GM19351 (cell line): ENCODE measurements around the gene POLR2L.

Experiments used
- ATAC-seq: cut with Tn5 transposase; IDR thresholded peaks from one replicate; pipeline ENCODE4 v1.9.1; 2021; ENCODE audit warnings: mild to moderate bottlenecking, moderate library complexity; ENCODE audit not compliant: unreplicated experiment

POLR2L gene

GRCh38 chr11:813456-814096 lies 28.8 kb downstream of the POLR2L start:
- no peak for ATAC-seq

DNA sequence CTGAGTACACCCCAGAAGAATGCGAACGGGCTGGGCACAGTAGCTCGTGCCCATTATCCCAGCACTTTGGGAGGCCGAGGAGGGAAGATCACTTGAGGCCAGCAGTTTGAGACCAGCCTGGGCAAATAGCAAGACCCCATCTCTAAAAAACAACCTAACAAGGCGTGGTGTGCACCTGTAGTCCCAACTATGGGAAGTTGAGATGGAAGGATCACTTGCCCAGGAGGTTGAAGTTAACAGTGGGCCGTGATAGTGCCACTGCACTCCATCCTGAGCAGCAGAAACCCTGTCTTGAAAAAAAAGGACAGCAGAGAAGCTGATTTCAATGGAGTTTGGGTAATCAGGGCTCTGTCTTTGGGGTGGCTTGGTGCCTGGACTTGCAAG lies 29.3 kb downstream of the POLR2L start:
- ATAC-seq, result no peak

- ATAC-seq, result no peak
Measured at GRCh38 chr11:812390-812789, 29.9 kb downstream of the POLR2L start.

DNA sequence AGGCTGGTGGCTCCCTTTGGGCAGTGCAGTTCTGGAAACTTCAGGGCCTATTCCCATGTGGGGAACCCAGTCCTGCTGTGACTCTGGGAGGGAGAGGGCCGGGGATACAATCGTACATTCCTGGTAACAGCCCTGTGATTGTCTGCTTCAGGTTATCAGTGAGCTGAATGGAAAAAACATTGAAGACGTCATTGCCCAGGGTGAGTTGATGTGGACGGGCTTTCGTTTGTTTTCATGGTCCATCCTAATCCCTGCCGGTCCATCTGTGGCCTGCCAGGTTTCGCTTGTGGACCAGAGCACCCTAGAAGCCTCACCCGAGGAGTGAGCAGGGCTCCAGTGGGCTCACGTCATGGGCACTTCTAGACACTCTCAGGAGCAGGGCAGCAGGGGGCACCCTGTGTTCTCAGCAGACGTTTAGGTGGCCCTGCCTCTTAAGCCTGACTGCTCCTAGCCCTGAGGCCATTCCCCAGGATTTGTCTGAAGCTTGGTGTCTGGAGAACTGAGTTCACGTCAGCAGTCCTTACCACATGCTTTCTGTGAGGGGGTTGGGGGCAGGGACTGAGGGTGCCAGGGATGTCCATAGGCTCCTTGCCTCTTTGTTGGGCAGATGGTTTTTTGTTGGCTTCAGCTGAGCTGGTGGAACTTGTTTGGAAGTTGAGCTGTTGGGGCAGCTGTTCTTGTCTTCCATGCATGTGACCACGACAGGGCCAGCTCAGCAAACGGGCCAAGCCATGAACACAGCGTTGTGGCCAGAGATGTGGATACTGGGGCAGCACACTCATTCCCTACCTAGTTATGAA lies 30.7 kb downstream of the POLR2L start:
- ATAC-seq, result no peak

GRCh38 chr11:810040-810567 lies 32.2 kb downstream of the POLR2L start:
- peak; percentile 4 for ATAC-seq

- peak; percentile 72 for ATAC-seq
Measured at GRCh38 chr11:809287-810039, 32.9 kb downstream of the POLR2L start, which contains the start of gene RPLP2. Gene RPLP2, plus strand, starts transcription at chr11:809967. Its CDS starts 268 bp downstream, at chr11:810235.

DNA sequence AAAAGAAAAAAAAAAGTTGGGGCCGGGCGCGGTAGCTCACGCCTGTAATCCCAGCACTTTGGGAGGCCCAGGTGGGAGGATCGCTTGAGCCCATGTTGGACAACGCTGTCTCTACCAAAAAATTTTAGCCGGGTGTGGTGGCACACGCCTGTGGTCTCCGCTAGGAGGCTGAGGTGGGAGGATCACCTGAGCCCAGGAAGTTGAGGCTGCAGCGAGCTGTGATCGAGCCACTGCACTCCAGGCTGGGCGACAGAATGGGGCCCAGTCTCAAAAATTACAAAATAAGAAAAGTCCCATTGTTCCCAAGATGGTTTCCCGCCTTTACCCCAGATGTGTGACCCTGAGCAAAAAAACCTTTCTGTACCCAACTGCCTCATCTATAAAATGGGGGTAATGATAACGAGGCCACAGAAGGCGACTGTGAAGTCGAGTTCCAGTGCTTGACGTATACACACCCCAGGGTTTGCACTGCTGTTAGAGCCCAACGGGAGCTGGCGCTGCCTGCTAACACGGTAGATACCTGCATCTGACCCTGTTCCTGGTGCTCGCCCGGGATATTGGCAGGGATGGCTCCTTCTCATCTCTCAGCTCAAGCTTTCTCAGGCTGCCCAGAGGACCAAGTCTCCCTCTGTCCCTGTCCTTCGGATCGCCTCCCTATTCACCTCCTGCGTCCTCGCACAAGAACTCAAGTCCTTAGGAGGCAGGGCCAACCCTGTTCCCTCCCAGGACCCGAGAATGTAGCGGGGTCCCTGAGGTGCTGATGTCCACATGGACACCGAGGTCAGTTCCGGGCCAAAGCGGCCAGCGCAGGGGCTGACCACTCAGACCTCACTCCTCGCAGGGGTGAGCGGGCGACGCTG lies 33.7 kb downstream of the POLR2L start:
- no peak for ATAC-seq

DNA sequence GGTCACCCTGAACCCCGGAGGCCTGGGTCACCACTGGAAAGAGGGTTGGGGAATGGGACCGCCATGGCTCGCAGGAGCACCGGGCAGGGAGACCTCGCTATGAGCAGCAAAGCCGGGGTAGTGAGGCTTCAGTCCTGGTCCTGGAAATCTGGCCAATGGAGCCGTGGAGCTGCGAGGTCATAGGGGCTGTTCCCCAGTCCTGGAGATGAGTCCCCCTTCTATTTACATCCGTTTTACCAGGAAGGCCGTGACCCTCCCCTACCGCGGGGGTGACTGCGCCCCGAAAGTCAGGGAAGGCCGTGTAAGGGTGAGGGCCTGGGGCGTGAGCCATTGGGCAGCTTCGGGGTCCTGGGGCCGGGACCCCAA lies 37.7 kb downstream of the POLR2L start:
- no peak for ATAC-seq

DNA sequence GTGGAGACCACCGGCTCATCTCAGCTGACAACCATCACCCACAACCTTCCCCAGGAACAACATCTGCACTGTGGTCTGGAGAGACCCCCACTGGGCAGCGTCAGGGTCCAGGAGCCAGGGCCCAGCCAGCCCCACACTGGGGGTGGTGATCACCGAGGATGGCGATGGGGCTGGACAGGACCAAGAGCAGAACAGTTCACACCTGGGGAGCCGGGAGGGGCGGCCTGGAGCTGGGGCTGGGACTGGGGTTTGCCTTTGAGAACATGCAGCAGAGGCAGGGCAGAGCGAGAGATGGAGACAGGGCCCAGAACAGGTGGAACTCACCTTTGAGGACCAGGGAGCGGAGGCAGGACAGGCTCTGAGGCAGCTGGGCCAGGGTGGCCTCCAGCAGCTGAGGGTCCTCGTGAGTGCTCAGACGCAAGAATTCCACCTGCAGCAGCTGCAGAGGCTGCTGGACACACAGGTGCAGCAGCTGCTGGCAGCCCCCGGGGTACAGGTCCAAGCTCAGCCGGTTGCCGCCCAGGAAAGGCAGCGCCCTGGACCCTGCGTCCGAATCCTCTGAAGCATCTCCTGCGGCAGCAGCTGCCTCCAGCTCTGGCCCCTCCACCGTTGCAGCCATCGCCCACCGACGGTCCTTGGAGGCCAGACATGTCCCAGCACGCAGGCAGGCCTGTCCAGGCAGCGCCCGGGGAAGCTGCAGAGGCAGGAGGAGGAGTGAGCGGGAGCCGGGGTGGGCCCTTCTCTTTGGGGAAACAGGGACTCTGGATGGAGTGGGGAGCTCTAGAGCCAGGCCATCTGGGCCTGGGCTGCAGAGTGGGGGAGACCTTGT lies 38.3 kb downstream of the POLR2L start:
- no peak for ATAC-seq

DNA sequence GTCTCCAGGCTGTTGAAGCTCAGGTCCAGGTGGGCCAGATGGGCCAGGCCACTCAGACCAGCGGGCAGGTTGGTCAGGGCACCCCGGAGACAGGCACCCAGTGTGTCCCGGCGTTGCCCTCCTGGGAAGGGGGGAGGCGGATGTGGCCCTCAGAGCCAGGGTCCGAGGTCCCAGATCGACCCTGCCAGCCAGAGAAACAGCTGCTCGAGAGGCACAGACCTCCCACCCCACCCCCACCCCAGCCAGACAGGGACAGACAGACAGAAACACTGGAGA lies 38.9 kb downstream of the POLR2L start:
- ATAC-seq, result no peak

DNA sequence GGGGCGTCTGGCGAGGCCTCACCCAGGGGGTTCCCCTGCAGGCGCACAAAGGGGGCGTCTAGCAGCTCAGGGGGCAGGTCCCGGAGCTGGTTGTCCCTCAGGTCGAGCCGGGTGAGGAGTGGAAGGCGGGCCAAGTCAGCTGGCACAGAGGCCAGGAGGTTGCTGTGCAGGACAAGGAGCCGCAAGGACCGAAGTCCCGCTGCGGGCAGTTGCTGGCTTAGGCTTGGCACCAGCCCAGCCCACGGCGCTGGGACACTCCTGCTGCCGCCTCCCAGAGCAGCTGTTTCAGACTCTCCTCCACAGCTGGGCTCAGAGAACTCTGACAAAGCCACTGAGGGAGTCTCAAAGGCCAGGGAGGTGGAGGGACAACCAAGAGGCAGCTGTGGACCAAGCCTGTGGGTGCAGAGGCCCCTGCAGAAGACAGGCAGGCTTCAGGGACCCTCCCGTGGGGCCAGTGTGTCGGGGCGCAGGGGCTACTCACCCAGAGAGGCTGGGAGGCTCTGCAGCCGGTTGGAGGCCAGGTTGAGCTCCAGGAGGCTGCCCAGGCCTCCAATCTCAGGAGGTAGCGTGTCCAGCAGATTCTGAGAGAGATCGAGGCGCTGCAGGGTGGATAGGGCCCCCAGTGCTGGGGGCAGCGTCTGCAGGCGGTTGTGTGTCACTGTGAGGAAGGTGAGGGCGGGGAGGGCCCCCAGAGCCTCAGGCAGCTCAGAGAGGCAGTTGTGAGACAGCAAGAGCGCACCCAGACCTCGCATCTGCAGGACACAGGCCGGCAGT lies 39.4 kb downstream of the POLR2L start:
- no peak for ATAC-seq

GRCh38 chr11:802018-802617 lies 40.2 kb downstream of the POLR2L start:
- ATAC-seq, result no peak

DNA sequence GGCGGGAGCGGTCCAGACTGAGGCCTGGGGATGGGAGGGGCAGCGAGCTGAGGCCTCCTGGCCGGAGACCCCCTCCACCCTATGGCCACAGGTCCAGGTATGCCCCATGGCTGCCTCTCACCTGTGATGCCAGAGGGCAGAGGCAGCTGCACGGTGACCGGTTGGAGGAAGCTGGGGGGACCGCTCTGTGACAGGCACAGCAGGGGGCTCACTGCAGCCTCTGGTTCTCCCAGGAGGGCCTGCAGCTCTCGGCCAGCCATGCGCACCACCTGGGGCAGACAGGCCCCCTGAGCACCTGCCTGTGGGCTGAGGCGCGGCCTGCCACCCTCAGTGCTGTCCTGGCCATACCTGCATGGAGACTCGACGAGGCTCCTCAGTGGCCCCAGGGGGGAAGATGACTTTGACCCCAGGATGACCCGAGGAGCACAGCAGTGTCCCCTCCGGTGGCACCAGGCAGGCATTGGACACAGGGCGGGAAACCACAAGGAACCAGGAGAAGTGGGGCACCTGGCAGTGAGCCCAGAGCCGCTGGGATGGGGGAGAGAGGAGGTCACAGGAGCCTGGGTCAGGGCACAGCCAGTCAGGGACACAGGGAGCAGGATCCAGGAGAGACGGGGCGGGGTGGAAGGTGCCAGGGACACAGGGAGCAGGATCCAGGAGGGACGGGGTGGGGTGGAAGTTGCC lies 41.1 kb downstream of the POLR2L start:
- ATAC-seq, result no peak

GRCh38 chr11:800473-800872 lies 41.9 kb downstream of the POLR2L start:
- no peak for ATAC-seq

- ATAC-seq, result no peak
Measured at GRCh38 chr11:799641-800316, 42.5 kb downstream of the POLR2L start.

GRCh38 chr11:798093-798713 lies 44.1 kb downstream of the POLR2L start, which contains the start of gene SLC25A22:
Gene SLC25A22, minus strand, starts transcription at chr11:798281. Its CDS starts 3,275 bp downstream, at chr11:795006.
- ATAC-seq, result peak; percentile 55
